ENCODE data around the gene KSR1.

GRCh38 chr17:27413792-27414191 lies 42.5 kb upstream of the KSR1 start:
- TF ChIP-seq, protein P1, sequence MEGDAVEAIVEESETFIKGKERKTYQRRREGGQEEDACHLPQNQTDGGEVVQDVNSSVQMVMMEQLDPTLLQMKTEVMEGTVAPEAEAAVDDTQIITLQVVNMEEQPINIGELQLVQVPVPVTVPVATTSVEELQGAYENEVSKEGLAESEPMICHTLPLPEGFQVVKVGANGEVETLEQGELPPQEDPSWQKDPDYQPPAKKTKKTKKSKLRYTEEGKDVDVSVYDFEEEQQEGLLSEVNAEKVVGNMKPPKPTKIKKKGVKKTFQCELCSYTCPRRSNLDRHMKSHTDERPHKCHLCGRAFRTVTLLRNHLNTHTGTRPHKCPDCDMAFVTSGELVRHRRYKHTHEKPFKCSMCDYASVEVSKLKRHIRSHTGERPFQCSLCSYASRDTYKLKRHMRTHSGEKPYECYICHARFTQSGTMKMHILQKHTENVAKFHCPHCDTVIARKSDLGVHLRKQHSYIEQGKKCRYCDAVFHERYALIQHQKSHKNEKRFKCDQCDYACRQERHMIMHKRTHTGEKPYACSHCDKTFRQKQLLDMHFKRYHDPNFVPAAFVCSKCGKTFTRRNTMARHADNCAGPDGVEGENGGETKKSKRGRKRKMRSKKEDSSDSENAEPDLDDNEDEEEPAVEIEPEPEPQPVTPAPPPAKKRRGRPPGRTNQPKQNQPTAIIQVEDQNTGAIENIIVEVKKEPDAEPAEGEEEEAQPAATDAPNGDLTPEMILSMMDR (IDR thresholded peaks at IDR 0.05): no peak
- TF ChIP-seq POLR2AphosphoS5 (IDR thresholded peaks at IDR 0.05): no peak

Data from breast epithelium (tissue), 3 donors.